Choroid plexus epithelial cell (primary cell): ENCODE results near the gene IGF2.
A peak's percentile ranks its signal among the peaks of the same experiment; 100 is the strongest.

Experiments
- DNase-seq: peaks from one replicate; pipeline ENCODE4 v3.0.0-alpha.2; 2010; ENCODE audit warnings: low read depth
- H3K4me3 ChIP-seq: 2 replicates; pipeline ENCODE4 v1.5.1; 2011; ENCODE audit warnings: low read depth, mild to moderate bottlenecking, control low read depth, low read length, moderate library complexity
- TF ChIP-seq, protein P1 (sequence below): conservative IDR thresholded peaks from 2 replicates; pipeline ENCODE4 v1.5.1; 2011; ENCODE audit warnings: low read depth, mild to moderate bottlenecking, control low read depth, inconsistent platforms, low read length, moderate library complexity

Gene IGF2

DNA sequence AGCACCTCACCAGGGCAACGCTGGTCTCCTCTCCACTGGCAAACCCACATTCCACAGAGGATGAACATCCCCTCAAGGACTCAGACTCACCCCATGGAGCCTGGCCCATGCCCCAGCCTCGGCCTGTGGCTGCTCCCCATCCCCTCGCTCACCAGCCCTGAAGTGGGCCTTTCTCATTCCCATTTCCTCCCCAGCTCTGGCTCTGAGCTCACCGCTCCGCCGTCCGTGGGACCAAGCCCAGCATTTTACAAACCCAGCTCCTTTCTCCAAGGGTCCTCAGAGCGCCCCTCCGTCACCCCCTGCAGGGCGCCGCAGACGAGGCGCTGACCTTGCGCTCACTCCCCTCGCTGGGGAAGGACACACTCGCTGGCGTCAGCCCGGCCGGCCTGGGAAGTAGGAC lies 6.9 kb upstream of the IGF2 start:
- TF ChIP-seq, protein P1, sequence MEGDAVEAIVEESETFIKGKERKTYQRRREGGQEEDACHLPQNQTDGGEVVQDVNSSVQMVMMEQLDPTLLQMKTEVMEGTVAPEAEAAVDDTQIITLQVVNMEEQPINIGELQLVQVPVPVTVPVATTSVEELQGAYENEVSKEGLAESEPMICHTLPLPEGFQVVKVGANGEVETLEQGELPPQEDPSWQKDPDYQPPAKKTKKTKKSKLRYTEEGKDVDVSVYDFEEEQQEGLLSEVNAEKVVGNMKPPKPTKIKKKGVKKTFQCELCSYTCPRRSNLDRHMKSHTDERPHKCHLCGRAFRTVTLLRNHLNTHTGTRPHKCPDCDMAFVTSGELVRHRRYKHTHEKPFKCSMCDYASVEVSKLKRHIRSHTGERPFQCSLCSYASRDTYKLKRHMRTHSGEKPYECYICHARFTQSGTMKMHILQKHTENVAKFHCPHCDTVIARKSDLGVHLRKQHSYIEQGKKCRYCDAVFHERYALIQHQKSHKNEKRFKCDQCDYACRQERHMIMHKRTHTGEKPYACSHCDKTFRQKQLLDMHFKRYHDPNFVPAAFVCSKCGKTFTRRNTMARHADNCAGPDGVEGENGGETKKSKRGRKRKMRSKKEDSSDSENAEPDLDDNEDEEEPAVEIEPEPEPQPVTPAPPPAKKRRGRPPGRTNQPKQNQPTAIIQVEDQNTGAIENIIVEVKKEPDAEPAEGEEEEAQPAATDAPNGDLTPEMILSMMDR: no peak
- H3K4me3 ChIP-seq: no peak overlapping the region
- DNase-seq: no peak

DNA sequence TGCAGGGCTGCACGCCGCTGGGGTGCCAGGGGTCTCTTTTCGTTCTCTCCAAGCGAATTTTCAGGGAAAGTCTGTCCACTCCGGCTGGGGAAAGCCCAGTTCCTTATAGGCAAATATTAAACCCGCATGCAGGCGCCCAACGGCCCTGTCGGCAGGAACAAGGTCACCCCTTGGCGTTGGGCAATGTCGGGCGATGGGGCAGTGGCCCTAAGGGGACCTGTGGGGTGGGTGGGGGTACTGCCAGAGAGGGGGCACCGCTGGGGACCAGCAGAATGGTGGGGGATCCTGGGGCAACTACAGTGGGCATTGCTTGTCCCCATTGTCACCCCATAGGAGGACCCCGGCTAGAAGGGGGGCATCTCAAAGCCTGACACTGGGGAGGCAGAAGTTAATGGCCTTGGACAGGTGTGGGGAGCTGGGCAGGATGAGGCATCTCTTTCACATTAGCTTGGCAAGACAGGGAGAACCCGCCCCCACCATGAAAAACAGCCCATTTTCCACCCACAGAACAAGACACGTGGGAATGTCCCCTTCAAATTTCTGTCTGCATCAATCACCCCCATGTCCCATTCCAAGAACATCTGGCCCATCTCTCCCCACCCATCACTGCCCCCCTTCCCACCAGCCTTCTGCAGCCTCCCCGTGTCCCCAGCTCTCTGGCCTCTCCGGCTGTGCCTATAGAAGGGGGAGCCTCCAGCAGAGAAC lies 5.5 kb upstream of the IGF2 start:
- no peak overlapping the region for H3K4me3 ChIP-seq
- TF ChIP-seq, protein P1: no peak
- no peak for DNase-seq

DNA sequence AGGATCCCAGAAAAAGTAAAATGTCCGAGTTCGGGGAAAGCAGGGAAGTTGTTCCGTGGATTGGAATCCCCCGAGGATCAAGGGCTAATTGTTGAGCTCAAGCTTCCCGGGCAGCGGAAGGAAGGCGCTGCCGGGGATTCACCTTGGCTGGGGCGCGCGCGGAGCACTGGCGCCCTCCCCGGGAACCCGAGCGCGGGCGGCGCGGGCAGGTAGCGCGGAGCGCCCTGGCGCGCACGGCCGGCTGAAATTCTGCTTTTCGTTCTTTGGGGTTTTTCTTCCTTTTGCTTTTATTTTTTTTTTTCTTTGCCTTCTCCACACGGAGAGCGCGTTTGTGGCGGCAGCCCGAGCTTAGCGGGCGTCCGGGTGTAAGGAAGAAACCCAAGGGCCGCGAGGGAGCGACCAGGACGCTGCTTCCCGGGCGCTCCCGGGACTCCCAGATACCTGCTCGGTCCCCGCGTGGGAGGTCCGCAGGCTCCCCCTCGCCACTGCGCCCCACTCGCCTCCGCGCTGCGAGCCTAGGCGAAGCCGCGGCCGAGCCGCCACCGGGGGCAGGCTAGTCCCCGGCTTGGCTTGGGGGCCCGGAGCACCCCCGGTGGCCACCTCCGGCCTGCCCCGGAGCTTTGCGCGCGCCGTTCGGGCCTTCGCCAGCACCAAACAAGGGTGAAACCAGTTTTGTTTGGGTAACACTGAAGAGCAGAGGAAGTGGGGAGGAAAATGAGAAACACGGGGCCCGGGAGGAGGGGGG lies 4.8 kb upstream of the IGF2 start:
- no peak for DNase-seq
- H3K4me3 ChIP-seq: no peak overlapping the region
- TF ChIP-seq, protein P1: no peak

DNA sequence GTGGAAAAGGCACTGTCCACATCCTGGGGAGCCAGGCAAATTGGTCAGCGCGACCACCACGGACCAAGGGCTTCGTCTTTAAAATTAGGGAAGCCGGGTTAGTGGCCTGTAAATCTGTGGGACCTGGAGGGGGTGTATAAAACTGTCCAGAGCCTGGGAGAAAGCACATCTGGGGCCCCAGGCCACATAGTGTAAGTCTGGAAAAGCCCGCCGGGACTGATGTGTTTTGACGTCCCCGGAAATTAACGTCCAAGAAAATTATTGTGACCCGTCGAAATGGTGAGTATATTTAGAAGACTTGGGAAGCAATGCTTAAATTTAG lies 4.2 kb upstream of the IGF2 start:
- no peak for DNase-seq
- TF ChIP-seq, protein P1: no peak
- H3K4me3 ChIP-seq: no peak overlapping the region

DNA sequence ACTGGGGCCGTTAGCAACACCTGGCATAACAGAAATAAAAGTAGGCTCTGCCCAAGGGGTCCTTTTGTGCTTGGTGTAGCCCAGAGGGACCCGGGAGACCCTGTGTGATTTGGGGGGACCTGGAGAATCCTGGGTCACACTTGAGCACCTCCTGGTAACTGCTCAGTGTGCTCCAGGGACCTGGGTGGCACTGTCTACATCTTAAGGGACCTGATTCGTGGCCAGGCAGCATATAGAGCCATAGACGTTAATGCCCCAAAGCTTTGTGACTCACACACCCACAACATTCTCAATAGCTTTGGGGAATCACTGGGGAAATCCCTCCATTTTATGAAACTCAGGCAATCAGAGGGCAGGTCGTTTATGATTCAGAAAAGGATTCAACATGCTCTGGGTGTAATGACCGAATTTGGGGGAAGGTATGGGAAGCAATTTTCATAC lies 3.6 kb upstream of the IGF2 start:
- no peak overlapping the region for H3K4me3 ChIP-seq
- TF ChIP-seq, protein P1: no peak
- no peak for DNase-seq

DNA sequence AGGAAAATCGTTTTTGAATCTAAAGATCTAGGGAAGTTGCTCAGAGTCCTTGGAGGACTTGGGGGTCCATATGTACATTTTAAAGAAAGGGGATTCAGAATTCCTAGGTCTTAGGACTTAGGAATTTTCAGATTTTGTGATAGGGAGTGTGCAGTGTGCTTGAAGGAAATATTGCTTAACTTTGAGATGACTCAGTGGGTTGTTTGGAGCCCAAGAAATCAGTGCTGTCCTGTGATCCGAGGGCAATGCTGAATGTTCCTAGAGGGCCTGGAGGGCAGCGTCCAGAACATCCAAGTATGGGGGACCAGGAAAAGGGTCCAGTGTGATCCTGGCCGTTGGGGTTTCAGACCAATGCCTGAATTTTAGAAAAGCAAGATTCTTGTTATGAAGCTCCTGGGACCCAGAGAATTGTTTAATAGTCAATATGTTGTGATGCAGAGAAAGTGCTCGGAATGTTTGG lies 3.1 kb upstream of the IGF2 start:
- no peak overlapping the region for H3K4me3 ChIP-seq
- DNase-seq: peak; percentile 38
- TF ChIP-seq, protein P1: no peak
